HG03378 (cell line): ENCODE measurements around the gene OR1F1.
"Not testable (repeated sequence)": the region's sequence is repeated elsewhere in the genome, so short reads cannot be mapped to it uniquely, and the experiment has no call there.

Source experiments
- ATAC-seq: cut with Tn5 transposase; IDR thresholded peaks from one replicate; pipeline ENCODE4 v1.9.1; 2021; ENCODE audit warnings: mild to moderate bottlenecking, moderate library complexity; ENCODE audit not compliant: unreplicated experiment

OR1F1 gene

DNA sequence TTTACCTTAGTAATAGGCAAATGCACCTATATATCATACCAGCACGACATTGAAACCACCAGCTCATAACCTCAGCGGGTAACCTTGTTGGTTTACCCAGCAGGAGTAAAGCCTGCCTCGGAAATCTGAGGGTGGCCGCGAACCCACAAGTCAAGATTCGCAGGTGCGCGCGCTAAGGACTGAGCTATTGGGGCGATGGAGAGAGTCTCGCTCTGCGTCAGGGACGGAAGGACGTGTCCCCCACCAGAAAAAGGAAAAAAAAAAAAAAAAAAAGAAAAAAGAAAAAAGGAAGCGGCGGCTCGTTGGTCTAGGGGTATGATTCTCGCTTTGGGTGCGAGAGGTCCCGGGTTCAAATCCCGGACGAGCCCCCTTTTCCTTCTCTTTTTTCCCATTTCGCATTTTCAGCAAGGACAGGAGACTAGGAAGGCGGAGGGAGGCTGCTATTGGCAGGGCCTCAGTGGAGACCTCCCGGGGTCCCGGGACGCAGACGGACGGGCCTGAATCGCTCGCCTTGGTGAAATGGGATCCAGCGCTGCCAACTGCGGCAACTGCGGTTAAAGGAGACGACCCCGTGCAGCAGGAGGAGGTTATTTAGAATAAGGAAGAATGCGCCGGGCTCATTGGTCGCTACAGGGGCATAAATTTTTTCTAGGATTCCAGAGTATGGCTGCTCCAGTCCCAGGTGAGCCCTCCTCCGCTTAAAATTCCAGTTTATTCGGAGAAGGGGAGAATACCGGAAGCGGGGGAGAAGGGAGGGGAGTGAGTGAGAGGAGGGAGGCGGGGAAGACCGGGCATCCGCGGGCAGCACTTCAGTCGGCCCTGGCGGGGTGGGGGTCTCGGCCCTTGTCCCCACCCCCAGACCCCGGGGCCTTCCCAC lies at the start of gene OR1F1:
Gene OR1F1 (plus strand): TSS at position 407 of the 877 bp plus-strand sequence.
- ATAC-seq: no peak

DNA sequence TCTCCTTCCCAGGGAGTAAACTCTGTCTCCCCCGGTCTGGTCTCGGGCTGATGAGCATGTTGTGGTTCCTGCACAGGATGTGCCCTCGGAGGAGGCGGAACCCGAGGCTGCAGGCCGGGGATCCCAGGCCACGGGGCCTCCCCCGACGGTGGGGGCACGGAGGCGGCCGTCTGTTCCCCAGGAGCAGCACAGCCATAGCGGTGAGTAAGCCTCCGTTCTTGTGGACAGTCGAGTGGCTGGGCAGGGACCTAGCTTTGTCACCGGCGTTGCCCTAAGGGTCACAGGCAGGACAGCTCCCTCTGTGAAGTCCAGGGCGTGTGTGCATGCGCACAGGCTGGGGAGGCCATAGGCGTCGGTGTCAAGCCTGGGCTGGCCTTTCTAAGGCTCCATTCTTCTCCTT lies 49.7 kb upstream of the OR1F1 start:
- ATAC-seq: no peak

DNA sequence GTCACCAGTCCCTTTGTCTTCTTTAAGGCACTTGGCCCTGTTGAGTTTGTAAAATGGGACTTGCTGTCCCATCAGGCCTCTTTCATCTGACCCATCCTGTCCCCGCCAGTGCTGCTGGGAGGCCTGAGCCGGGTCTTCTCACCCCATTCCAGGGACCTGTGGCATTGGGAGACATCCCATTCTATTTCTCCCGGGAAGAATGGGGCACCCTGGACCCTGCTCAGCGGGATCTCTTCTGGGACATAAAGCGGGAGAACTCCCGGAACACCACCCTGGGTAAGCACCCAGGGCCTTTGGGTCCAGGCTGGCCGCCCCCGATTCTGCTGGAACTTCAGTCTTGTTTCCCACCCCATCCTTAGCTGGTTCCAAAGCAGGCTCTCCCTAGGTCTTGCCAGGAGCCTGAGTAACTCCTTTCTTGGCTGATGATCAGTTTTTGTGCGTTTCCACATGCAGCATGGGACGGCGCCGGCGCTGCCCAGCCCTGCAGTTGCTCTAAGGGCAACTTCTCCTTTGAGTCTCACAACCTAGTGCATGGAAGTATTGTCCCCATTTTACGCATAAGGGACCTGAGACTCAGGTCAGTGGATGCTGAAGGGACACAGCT lies 49.1 kb upstream of the OR1F1 start:
- ATAC-seq: no peak

DNA sequence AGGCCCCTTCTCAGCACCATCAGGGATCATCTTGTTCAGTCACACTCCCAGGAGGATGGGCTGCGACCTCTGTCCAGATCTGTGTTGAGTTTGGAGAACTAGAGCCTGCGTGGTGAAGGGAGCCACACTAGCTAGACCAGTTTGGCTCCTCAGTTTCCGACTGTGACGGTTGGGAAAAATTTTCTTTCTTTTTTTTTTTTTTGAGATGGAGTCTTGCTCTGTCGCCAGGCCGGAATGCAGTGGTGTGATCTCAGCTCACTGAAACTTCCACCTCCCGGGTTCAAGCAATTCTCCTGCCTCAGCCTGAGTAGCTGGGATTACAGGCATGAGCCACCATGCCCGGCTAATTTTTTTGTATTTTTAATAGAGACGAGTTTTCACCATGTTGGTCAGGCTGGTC lies 48.4 kb upstream of the OR1F1 start:
- ATAC-seq: not testable (repeated sequence)

DNA sequence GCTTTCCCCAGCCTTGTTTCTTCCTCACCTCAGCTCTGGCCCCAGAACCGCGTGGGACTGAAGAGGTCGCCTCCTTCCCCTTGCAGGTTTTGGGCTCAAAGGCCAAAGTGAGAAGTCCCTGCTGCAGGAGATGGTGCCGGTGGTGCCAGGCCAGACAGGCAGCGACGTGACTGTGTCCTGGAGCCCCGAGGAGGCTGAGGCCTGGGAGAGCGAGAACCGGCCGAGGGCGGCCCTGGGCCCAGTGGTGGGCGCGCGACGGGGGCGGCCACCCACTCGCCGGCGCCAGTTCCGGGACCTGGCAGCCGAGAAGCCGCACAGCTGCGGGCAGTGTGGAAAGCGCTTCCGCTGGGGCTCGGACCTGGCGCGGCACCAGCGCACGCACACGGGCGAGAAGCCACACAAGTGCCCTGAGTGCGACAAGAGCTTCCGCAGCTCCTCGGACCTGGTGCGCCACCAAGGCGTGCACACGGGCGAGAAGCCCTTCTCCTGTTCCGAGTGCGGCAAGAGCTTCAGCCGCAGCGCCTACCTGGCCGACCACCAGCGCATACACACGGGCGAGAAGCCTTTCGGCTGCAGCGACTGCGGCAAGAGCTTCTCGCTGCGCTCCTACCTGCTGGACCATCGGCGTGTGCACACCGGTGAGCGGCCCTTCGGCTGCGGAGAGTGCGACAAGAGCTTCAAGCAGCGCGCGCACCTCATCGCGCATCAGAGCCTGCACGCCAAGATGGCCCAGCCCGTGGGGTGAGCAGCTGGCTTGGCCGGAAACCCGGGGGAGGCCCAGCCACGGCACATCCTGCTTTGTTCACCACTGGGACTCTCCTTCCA lies 47.2 kb upstream of the OR1F1 start:
- no peak for ATAC-seq

DNA sequence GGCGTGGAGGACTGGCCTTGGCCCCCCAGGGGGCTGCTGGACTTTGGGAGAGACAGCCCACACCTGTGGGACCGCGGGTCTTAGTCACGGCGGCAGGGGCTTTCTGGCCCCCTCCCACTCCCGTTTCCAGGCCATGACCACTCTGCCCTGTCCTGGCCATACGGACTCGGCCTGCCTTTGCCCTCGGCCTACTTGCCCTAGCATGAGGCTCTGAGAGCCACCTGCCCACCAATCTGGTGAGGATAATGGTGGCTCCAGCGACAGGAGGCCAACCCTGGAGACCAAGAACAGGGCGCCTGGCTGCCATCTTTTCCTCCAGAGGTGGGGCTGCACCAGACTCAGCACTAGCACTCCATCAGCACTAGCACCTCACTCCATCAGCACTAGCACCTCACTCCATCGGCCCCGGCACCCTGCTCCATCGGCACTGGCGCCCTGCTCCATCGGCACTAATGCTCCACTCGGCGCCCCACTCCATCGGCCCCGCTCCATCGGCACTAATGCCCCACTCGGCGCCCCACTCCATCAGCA lies 46.2 kb upstream of the OR1F1 start:
- no peak for ATAC-seq

DNA sequence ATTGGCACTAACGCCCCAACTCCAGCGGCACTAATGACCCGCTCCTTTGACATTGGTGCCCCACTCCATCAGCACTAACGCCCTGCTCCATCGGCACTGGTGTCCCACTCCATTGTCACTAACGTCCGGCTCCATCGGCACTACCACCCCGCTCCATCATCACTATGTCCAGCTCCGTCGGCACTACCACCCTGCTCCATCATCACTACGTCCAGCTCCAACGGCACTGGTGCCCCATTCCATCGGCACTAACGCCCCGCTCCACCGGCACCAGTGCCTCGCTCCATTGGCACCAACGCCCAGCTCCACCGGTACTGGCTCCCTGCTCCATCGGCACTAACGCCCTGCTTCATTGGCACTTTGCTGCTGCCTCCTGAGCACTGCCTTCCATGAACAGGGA lies 45.7 kb upstream of the OR1F1 start:
- ATAC-seq: no peak

DNA sequence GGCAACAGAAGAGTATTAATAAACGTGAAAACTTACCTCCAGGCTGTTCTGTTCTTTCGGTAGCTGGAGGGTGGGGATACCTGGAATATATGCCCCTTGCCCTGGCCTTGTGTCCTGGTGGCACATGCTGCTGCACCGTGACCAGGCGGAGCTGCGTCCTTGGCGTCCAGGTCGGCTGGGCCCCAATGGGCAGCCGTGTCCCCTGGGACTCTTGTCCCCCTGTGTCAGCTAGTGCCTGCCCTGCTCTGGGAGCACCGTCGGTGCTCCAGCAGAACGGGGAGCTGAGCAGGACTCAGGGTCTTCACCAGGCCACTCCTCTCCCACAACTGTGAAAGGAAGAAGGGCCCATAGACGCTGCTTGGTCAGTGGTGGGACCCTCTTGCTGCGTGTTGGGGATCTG lies 45.2 kb upstream of the OR1F1 start:
- ATAC-seq: no peak

DNA sequence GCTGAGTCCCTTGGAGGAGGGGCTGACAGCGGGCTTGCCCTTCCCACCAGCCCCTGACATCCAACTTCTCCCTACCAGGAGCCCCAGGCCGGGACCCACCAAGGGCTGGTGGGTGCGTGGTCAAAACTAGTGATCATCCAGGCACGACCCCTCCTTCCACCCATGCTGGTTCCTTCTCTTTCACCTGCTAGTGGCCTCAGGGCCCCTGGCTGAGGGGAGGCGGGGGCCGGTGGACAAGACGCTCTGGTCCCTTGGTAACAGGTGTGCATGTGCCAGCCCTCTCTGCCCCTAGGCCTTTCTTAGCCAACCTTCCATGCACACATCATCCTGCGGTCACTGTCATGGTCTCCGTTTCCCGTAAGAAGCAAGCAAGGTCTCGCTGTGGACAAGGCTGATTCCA lies 44.8 kb upstream of the OR1F1 start:
- ATAC-seq: no peak

DNA sequence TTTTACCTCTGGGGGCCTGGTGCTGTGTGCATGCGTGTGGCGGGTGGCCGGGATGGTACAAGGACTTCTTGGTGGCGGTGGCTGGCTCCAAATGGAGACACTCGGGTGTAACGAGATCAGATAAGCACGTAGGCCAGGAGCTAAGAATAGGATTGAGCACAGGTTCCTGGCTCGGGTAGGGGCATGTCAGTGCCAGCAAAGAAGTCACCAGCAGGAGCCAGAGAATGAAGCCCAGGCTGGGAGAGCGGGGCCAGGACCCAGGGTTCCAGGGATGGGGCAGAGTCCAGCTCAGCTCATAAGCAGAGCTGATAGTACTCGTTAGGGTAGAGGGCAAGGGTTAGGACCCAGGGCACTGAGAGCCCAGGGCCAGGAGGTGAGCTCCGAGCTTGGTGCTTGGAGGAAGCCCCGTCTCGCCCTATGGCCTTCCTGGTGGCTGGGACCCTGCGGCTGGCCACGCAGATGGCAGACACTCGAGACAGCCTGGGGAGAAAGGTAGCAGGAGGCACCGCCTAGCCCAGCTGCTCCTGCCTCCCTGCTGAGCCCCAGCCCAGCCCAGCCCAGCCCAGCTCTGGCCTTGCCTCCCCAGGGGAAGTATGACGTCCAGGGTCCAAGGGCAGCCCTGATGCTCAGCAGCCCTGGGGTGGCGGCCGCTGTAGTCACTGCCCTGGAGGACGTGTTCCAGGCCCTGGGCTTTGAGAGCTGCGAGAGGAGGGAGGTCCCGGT lies 44.2 kb upstream of the OR1F1 start:
- no peak for ATAC-seq

DNA sequence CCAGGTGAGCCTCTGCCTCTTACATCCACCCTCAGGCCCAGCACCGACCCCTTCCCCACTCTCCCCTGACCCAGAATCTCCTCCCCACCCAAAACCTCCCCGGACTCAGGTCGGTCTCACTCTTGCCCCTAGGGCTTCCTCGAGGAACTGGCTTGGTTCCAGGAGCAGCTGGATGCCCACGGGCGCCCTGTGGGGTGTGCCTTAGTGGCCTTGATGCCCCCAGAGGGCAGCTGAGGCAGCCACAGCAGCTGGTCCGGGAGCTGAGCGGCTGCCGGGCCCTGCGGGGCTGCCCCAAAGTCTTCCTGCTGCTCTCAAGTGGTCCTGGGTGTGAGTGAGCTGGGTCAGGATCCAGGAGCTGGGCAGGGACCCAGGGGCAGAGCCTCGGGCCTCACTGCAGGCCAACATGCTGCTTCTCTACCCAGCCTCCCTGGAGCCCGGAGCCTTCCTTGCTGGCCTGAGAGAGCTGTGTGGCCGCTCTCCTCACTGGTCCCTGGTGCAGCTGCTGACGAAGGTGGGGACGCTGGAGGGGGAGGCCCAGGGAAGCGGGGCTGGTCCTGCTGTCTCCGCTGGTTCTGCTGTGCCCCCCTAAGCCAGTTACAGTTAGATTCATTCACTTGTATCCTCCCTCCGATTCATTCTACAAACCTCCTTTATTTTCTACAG lies 43.6 kb upstream of the OR1F1 start:
- no peak for ATAC-seq

DNA sequence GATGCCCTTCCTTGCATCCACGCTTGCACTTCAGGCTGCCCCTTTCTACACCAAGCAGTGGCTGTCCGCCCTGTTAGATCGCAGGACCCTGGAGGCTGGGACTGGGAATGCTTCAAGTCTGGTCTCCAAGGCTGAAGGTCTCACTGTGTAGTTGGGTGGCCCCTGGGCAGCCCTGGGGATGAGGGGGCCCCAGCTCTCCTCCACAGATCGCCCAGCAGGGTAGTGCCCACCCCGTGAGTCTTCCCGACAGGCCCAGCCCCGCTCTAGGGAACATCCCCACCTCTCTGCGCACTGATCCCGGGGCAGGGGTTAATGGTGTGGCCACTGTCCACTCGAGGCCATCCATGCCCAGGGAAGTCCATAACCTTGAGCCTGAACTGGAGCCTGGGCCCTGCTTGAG lies 42.9 kb upstream of the OR1F1 start:
- ATAC-seq: no peak

DNA sequence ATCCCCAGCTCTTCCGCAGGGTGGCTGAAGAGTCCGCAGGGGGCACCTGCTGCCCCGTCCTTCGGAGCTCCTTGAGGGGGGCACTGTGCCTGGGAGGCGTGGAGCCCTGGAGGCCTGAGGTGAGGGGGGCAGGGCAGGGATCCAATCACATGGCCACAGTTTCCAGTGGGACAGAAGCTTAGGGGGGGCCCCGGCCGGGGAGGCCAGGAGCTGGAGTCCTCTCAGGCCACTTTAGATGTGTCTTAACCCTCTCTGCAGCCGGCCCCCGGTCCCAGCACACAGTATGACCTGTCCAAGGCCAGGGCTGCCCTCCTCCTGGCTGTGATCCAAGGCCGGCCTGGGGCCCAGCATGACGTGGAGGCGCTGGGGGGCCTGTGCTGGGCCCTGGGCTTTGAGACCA lies 42.3 kb upstream of the OR1F1 start:
- no peak for ATAC-seq

DNA sequence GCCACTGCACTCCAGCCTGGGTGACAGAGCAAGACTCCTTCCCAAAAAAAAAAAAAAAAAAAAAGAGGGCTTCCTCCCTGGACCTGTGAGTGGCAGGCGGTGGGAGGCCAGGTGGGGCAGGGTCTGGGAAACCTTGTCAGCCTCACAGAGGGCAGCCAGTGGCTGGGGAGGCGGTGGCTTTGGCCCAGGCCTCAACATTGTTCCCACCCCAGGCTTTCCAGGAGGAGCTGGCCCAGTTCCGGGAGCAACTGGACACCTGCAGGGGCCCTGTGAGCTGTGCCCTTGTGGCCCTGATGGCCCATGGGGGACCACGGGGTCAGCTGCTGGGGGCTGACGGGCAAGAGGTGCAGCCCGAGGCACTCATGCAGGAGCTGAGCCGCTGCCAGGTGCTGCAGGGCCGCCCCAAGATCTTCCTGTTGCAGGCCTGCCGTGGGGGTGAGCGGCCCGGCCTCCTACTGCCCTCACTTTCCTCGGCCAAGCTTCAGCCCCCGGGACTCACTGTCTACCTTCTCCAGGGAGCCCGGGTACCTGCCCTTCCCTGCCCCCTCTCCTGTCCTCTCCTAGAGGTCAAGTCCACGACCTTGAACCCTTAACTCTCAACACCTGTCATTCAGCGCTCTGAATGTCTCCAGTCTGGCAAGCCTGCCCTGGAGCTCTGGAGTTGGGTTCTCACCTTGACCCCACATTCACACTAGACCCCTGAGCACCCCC lies 40.8 kb upstream of the OR1F1 start:
- no peak for ATAC-seq

DNA sequence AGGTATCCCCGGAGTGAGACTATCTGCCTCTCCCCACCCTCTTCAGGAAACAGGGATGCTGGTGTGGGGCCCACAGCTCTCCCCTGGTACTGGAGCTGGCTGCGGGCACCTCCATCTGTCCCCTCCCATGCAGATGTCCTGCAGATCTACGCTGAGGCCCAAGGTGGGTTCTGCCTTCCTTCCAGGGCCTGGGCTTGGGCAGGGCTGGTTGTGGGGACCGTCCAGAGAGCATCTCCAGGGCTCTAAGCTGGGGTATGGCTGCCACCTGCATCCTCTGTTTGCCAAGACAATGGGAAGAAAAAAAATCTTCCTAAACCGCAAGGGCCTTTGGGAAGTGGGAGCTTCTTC lies 40.3 kb upstream of the OR1F1 start:
- no peak for ATAC-seq

DNA sequence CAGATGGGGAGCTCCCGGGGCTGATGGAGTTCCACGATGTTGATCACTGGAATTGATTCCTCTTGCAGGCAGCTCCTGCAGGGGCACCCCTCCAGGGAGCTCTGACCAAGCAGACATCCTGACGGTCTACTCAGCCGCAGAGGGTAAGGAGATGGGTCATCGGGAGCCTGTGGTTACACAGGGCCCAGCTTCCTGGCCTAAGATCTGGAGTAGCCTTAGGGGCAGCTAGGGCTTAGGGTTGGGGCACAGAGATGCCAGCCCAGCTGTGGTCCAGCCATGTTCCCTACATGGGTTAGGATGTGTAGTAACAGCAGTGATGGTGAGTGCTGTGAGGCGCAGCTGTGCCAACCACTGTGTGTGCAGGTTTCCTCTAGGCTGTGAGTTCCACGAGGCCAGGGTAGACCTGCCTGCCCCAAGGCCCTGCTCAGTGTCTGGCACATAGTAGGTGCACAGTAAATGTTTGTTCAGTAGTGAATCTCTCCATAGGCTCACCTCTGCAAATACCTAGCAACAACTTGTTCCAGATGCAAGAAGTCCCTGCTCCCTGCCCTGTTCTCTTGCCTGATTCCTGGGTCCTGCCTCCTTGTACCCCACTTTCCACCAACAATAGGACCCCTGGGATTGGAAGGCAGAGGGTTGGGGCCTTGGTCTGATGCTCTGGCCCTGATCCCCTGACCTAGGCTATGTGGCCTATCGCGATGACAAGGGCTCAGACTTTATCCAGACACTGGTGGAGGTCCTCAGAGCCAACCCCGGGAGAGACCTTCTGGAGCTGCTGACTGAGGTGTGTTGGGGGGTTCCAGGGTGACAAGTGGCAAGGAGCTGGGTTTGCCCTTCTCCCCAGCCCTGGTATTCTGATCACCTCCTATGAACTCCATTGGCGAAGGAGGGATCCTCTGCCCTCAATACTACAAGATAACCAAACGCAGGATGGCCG lies 39.5 kb upstream of the OR1F1 start:
- no peak for ATAC-seq

DNA sequence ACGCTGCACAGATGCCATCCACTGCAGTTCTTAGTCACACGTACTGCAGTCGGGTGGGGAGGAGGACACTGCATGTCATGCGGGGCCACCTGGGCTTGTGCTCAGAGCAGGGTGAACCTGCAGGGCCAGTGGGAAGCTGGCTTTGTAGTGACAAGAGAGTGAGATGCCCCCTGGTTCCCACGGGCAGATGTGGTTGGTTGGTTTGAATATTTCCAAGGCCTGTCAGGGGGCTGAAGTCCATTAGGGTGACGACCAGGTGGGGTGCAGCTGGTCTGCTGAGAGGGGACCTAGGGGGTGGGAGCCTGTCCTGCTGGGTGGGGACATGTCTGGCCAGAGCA lies 38.8 kb upstream of the OR1F1 start:
- no peak for ATAC-seq

DNA sequence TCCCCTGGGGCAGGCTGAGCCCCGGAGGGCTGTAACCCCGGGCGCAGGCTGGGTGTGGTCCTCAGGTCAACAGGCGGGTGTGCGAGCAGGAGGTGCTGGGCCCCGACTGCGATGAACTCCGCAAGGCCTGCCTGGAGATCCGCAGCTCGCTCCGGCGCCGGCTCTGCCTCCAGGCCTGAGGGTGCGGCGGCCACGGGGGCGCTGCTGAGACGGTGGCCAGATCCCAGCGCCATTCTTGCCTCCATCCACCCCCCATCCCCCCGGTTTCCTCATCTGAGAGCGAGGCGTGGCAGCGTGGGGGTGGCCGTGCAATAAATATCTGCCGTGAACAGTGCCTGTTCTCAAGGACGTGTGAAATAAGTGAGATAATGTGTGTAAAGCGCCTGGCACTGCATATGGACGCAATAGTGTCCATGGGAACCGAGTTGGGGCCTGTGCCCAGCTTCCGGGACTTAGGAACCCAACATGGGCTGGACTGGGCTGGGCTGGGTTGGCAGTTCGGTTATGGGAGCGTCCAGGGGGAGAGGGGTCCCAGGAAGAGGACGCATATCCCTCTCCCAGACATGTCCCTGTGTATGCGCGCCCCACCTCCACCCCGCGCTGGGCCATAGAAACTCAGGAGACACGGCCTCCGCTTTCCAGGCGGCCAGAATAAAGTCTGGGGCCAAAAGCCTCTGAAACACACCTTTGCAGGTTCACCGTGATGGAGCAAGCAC lies 38.2 kb upstream of the OR1F1 start:
- ATAC-seq: no peak
